Activated naive CD8-positive, alpha-beta T cell treated with anti-CD3 and anti-CD28 coated beads, Interleukin-2, amount 50 U/mL, for 16 hours (primary cell): ENCODE results near the gene ZCCHC2.

Experiments used
- DNase-seq: peaks from one replicate; pipeline ENCODE4 v3.0.0-alpha.2; 2020; ENCODE audit warnings: low read depth, low spot score

ZCCHC2 gene

DNA sequence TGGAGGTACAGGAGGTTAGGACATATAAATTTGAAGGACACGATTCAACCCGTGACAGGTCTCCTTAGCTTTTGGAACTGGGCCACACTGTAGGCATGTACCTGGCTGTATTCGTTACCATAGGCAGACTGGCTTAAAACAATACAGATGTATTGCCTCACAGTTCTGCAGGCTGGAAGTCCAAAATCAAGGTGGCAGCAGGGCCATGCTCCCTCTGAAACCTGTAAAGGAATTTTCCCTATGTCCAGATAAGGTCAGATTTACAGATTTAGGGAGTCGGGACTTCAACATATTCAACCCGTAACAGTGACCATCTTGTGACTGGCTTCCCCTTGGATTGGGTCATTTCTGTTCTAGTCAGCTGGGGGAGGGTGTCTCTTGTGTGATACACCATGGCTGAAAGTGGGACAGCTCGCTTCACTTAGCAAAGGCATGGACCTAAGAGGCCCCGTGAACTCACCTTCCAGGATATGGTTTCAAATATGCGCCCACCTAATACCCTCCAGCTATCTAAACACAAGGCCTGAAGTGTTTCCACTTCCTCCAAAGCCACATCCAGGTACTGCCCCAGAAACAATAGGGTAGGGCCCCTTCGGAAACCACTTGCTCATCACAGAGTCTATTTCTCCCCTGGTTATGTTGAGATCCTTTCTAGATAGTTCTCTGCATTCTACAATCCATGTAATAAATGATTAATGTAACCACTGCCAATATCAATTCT lies 85.0 kb downstream of the ZCCHC2 start:
- DNase-seq: no peak

GRCh38 chr18:62609764-62610163 lies 86.9 kb downstream of the ZCCHC2 start:
- DNase-seq: no peak

- no peak for DNase-seq
Measured at GRCh38 chr18:62610351-62610700, 87.5 kb downstream of the ZCCHC2 start.

GRCh38 chr18:62610701-62611411 lies 88.0 kb downstream of the ZCCHC2 start:
- no peak for DNase-seq

- no peak for DNase-seq
Measured at GRCh38 chr18:62611453-62612288, 88.8 kb downstream of the ZCCHC2 start.

DNA sequence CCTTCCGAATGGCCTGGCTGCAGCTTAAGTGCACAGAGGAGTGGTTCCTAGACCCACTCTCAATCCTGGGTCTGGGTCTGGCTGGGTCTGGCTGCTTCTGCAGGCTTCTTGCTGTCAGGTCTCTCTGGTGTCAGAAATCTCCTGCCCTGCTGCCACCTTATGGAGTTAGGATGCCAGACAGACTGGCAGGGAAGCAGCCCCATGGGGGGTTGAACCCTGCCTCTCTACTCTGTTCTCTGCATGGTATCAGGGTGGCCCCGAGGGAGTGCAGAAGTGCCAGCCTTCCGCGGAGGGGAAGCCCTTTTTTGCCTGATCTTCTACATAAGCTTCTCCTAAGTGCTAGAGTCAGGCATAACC lies 89.4 kb downstream of the ZCCHC2 start:
- no peak for DNase-seq

DNA sequence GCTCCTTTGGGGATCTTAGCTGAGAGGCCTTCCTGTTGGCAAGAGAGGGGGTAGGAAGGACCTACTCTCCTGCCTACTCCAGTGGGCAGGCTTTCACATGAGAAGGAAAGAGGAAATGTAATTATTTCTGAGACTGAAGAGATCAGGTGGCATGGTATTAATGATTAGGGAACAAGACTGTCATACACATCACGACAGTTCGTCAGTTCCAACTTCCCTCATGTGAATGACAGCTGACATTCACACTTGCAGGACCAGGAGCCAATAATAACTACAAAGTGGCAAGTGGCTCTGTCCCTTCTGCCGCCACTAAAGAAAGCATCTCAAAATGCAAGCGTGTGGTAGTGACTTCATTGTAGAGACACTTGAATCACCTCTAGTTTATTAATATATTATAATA lies 90.0 kb downstream of the ZCCHC2 start:
- no peak for DNase-seq

GRCh38 chr18:62614494-62614893 lies 91.7 kb downstream of the ZCCHC2 start:
- DNase-seq: no peak

DNA sequence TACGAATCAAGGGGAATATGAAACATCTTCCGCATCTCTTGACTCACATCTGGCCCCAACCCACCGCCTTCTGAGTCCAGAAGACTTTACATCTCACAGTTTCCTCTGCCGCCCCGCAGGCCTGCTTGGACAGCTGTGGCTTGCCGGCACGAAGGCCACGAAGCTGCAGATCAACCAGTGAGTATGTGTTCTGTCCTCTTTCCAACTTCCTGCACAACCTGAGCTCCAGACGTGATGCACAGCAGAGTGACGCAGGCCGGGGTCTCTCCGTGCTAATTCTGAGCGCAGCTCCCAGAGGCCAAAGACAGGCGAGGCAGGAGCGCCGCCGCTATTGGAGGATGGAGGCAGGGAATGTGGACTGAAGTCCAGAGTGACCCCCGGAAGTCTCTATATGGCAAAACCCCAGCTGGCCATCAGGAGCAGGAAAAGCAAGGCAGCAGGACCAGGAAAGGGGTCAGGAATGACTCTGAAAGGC lies 93.5 kb downstream of the ZCCHC2 start:
- DNase-seq: no peak

DNA sequence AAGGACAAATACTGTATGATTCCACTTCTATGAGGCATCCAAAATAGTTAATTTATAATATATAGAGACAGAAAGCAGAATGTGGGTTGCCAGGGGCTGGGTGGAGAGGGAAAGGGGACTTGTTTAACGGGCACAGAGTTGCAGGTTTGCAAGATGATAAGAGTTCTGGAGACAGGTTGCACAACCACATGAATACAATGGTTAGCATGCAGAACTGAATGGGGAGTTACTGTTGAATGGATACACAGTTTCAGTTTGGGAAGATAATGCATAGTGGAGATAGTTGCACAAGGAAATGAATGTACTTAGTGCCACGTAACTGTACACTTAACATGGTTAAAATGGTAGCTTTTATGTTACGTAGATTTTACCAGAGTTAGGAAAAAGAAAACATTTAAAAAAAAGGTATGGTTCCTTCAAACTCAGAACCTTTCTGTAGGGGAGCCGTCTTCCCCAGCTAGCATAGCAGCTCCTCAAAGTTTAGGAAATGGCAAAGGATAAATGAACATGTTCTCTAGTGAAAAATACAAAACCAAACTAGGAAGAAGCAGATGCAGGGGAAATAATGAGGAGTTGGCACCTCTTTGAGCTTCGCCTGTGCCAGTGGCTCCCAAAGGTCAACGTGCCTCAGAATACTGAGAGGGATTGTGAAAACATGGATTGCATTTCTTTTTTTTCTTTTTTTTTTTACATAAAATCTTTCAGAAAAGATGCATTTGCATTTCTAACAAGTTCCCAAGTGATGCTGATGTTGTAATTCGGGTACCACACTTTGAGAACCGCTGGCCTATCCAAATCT lies 95.2 kb downstream of the ZCCHC2 start:
- no peak for DNase-seq

DNA sequence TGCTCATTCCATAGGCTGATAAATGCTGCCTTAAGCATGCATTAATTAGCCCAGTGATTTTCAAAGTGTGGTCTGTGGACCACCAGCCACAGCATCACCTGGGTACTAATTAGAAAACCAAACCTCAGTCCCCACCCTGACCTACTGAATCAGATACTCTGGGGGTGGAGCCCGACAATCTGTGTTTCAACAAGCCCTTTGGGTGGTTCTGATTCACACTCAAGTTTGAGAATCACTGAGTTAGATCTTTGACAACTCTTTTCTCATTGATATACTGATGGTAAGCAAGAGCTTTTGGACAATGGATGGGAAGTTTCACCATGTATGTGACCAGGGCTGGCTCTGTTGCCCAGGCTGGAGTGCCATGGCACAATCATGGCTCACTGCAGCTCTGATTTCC lies 95.9 kb downstream of the ZCCHC2 start:
- no peak for DNase-seq

GRCh38 chr18:62621546-62621945 lies 98.7 kb downstream of the ZCCHC2 start:
- DNase-seq: no peak

DNA sequence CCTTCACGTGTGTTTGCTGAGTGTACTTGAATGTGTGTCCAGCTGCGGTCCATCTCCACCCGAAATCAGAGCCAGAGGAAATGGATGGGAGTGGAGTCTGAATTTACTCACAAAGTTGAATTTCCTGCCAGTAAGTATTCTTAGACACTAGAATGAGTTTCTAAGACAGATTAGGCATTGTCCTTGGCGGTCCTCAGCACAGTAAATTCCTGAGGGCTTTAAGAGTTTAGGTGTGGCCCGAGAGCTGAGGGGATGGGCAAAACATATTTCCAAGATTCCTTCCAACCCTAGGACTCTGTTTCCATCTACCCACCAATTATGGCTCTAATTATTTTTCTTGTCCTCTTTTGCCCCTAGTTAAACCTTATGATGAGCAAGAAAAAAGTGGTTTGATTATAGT lies 102.2 kb downstream of the ZCCHC2 start:
- DNase-seq: no peak
